Breast epithelium (tissue), 3 donors: ENCODE results near the gene ZXDA.

ENCODE experiments used
- CTCF ChIP-seq, 3 donors: fragments of 450-650 bp; IDR thresholded peaks; one replicate each; pipeline ENCODE4 v1.5.1; 2016 to 2017; ENCODE audit warnings: antibody characterized with exemption in 3 of 3, mild to moderate bottlenecking in 3 of 3, moderate library complexity in 3 of 3
- POLR2A ChIP-seq: fragments of 450-650 bp; IDR thresholded peaks from one replicate; pipeline ENCODE4 v1.6.1; 2016; ENCODE audit warnings: antibody characterized with exemption, mild to moderate bottlenecking, moderate library complexity
- POLR2AphosphoS5 ChIP-seq, 3 donors: sonication (generic); formaldehyde crosslinking; IDR thresholded peaks; one replicate each; pipeline ENCODE4 v1.6.1; 2017; ENCODE audit warnings: antibody characterized with exemption in 3 of 3

- TF ChIP-seq POLR2AphosphoS5 (IDR thresholded peaks at IDR 0.05) (no peak), CTCF (IDR thresholded peaks at IDR 0.05) (no peak), POLR2A (no peak)
These were observed 5.4 kb upstream of the ZXDA start for GRCh38 chrX:57915680-57916079.
